ENCODE results near the gene OR7G2.

DNA sequence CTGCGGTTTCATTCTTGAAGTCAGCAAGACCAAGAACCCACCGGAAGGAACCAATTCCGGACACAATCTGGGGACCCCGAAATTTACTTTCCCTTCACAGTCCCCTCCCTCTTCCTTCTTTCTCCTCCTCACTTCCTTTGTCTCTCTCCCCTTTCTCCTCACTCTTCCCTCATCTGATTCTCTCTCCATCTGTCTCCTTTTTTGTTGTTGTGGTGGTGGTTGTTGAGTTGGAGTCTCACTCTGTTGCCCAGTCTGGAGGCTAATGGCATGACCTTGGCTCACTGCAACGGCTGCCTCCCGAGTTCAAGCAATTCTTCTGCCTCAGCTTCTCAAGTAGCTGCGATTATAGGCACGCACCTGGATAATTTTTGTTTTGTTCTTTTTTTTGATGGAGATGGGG lies 53.1 kb downstream of the OR7G2 start:
- TF ChIP-seq POLR2A (IDR thresholded peaks at IDR 0.05) (no peak), POLR2AphosphoS5 (IDR thresholded peaks at IDR 0.05) (no peak)
- TF ChIP-seq, protein P1, sequence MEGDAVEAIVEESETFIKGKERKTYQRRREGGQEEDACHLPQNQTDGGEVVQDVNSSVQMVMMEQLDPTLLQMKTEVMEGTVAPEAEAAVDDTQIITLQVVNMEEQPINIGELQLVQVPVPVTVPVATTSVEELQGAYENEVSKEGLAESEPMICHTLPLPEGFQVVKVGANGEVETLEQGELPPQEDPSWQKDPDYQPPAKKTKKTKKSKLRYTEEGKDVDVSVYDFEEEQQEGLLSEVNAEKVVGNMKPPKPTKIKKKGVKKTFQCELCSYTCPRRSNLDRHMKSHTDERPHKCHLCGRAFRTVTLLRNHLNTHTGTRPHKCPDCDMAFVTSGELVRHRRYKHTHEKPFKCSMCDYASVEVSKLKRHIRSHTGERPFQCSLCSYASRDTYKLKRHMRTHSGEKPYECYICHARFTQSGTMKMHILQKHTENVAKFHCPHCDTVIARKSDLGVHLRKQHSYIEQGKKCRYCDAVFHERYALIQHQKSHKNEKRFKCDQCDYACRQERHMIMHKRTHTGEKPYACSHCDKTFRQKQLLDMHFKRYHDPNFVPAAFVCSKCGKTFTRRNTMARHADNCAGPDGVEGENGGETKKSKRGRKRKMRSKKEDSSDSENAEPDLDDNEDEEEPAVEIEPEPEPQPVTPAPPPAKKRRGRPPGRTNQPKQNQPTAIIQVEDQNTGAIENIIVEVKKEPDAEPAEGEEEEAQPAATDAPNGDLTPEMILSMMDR (IDR thresholded peaks at IDR 0.05): no peak
